CD14-positive monocyte (primary cell): ENCODE results near the gene HADH. TPM values are rescaled to one million over a fixed set of nuclear protein-coding genes. Genes with fewer than 3 reads are reported as not detected.

Source experiments
- DNase-seq, 3 donors: peaks; one replicate each; pipeline ENCODE4 v3.0.0-alpha.2; 2011 to 2022
- H2AFZ ChIP-seq: 2 replicates; pipeline ENCODE4 v1.6.0; 2012; ENCODE audit warnings: mild to moderate bottlenecking, low read depth, low read length, inconsistent platforms; ENCODE audit not compliant: insufficient read depth, poor library complexity, severe bottlenecking
- H3K27ac ChIP-seq, 2 donors: 1 replicate in 1 of 2; 2 replicates in 1 of 2; pipeline ENCODE4 v1.5.1; 2012 to 2013; ENCODE audit warnings: low read length in 2 of 2, control low read depth in 1 of 2, inconsistent platforms in 1 of 2, low read depth in 1 of 2, mild to moderate bottlenecking in 1 of 2
- H3K27me3 ChIP-seq, 2 donors: one replicate each; pipeline versions ENCODE4 v1.6.0 to v1.6.1; 2011 to 2013; ENCODE audit warnings: low read length in 2 of 2; ENCODE audit not compliant: control insufficient read depth in 2 of 2, insufficient read depth in 2 of 2
- H3K36me3 ChIP-seq, 2 donors: replicated peaks in 1 of 2; 1 replicate in 1 of 2; 2 replicates in 1 of 2; pipeline versions ENCODE4 v1.5.1 to v1.6.1; 2012 to 2013; ENCODE audit warnings: low read length in 2 of 2, control low read depth in 1 of 2, inconsistent platforms in 1 of 2, mild to moderate bottlenecking in 1 of 2; ENCODE audit not compliant: insufficient read depth in 2 of 2, control insufficient read depth in 1 of 2
- H3K4me1 ChIP-seq, 2 donors: 1 replicate in 1 of 2; 2 replicates in 1 of 2; pipeline versions ENCODE4 v1.5.1 to v1.6.1; 2012 to 2013; ENCODE audit warnings: low read length in 2 of 2, control low read depth in 1 of 2, inconsistent platforms in 1 of 2, mild to moderate bottlenecking in 1 of 2, moderate library complexity in 1 of 2; ENCODE audit not compliant: insufficient read depth in 2 of 2, control insufficient read depth in 1 of 2
- H3K4me2 ChIP-seq: replicated peaks from 2 replicates; pipeline ENCODE3; 2012; ENCODE audit warnings: low read length, moderate library complexity, mild to moderate bottlenecking; ENCODE audit not compliant: poor library complexity, severe bottlenecking; ENCODE audit errors: extremely low read depth
- H3K4me3 ChIP-seq, 3 experiments: fragments of 200-600 bp in 1 of 3; sonication (generic) in 1 of 3; replicated peaks in 1 of 3; 1 replicate in 2 of 3; 2 replicates in 1 of 3; pipeline ENCODE4 v1.5.1; 2011 to 2013; ENCODE audit warnings: low read length in 3 of 3, mild to moderate bottlenecking in 3 of 3, control low read depth in 2 of 3, low read depth in 2 of 3, inconsistent platforms in 1 of 3, moderate library complexity in 1 of 3
- H3K79me2 ChIP-seq: 2 replicates; pipeline ENCODE4 v1.6.0; 2012; ENCODE audit warnings: mild to moderate bottlenecking, control low read depth, inconsistent platforms, low read length, moderate library complexity; ENCODE audit not compliant: insufficient read depth
- H3K9ac ChIP-seq: 2 replicates; pipeline ENCODE4 v1.6.0; 2017; ENCODE audit warnings: low read length, mild to moderate bottlenecking; ENCODE audit not compliant: insufficient read depth, poor library complexity, severe bottlenecking
- H3K9me3 ChIP-seq, 2 donors: replicated peaks in 1 of 2; 1 replicate in 1 of 2; 2 replicates in 1 of 2; pipeline versions ENCODE4 v1.5.1 to v1.6.1; 2012 to 2013; ENCODE audit warnings: low read length in 2 of 2, control low read depth in 1 of 2; ENCODE audit not compliant: control insufficient read depth in 1 of 2, insufficient read depth in 1 of 2
- H4K20me1 ChIP-seq: 2 replicates; pipeline ENCODE4 v1.6.0; 2012; ENCODE audit warnings: mild to moderate bottlenecking, low read length, control low read depth, moderate library complexity; ENCODE audit not compliant: insufficient read depth
- H3K27ac Mint-ChIP-seq, 7 donors: one replicate each; pipeline ENCODE4 v1.8.0; 2020; ENCODE audit warnings: mild to moderate bottlenecking in 7 of 7, mixed read lengths in 7 of 7, moderate library complexity in 6 of 7, inconsistent platforms in 2 of 7
- H3K27me3 Mint-ChIP-seq, 3 donors: one replicate each; pipeline ENCODE4 v1.8.0; 2021 to 2022; ENCODE audit warnings: low read depth in 3 of 3, mild to moderate bottlenecking in 3 of 3, mixed read lengths in 3 of 3, moderate library complexity in 3 of 3, inconsistent platforms in 1 of 3
- H3K36me3 Mint-ChIP-seq, 2 donors: one replicate each; pipeline ENCODE4 v1.8.0; 2020; ENCODE audit warnings: mixed read lengths in 2 of 2, inconsistent platforms in 1 of 2, mild to moderate bottlenecking in 1 of 2
- H3K4me1 Mint-ChIP-seq: one replicate; pipeline ENCODE4 v1.8.0; 2020; ENCODE audit warnings: mild to moderate bottlenecking, mixed read lengths
- H3K4me3 Mint-ChIP-seq, 2 donors: one replicate each; pipeline ENCODE4 v1.8.0; 2020; ENCODE audit warnings: mild to moderate bottlenecking in 2 of 2, mixed read lengths in 2 of 2, moderate library complexity in 1 of 2
- H3K9me3 Mint-ChIP-seq, 7 donors: one replicate each; pipeline ENCODE4 v1.8.0; 2020 to 2022; ENCODE audit warnings: mixed read lengths in 7 of 7, mild to moderate bottlenecking in 6 of 7, moderate library complexity in 6 of 7, inconsistent platforms in 2 of 7
- CTCF ChIP-seq: fragments of 200-600 bp; IDR thresholded peaks from one replicate; pipeline ENCODE4 v1.8.0; 2022; ENCODE audit warnings: antibody characterized with exemption, mild to moderate bottlenecking
- WGBS: methylation state at CpG from one replicate; pipeline ENCODE4 v1.1.5; 2013; ENCODE audit warnings: missing lambda C conversion rate; ENCODE audit not compliant: insufficient coverage; 5-methylcytosine and 5-hydroxymethylcytosine counted together
- intact Hi-C, 2 donors: fragments of 100-400 bp; cut with micrococcal nuclease; formaldehyde crosslinking; loops; one replicate each; pipeline versions ENCODE4 v1.15.0 to v1.15.1; 2023
- polyA plus RNA-seq, 3 donors: library from polyadenylated mRNA; depleted of rRNA in 1 of 3; unstranded in 2 of 3; stranded (reverse) in 1 of 3; fragments of 300-500 nt in 2 of 3; fragments of >200 nt in 1 of 3; fragmentation: Illumina TruSeq in 2 of 3; gene quantifications; 1 replicate in 2 of 3; 2 replicates in 1 of 3; pipeline ENCODE4 v1.2.3, GENCODE V29; 2012 to 2021

The HADH gene
- polyA plus RNA-seq, 3 donors: 8.4 to 19.4 (median 19.4) TPM

DNA sequence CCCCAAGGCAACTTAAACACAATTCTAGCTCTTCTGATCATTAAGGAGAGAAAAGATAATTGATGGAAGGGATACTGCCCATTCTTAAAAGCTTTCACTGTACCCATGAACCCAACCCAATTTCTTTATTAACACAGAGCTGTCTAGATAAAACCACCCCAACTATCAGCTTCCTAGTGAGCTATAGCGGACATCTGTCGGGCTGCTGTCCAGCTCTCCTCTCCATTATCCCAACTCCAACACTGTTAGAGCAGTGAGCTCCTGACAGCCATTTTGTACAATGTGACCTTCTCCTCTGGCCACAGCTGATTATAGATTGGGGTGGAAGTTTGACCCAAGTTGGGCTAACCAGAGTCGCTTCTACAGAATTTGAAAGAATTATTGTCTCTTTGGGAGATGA lies 66.1 kb downstream of the HADH start:
- Mint-ChIP-seq H3K9me3 (peaks cover 0 to 4% (median 0%) of the 10 kb centered on the region in 7 donors), H3K36me3 (no peaks in the 10 kb centered on the region), H3K27me3 (peaks cover 0 to 13% (median 4%) of the 10 kb centered on the region in 3 donors), H3K4me1 (no peaks in the 10 kb centered on the region), H3K4me3 (no peak overlapping the region), H3K27ac (no peak overlapping the region)
- WGBS: no CpG with 5 or more reads among the region's 3 CpGs
- Histone ChIP-seq H3K9ac (no peak overlapping the region), H3K9me3 (no peaks in the 10 kb centered on the region), H3K4me3 (no peak overlapping the region), H4K20me1 (no peaks in the 10 kb centered on the region), H3K36me3 (no peaks in the 10 kb centered on the region), H3K27ac (no peak overlapping the region), H2AFZ (no peak overlapping the region), H3K79me2 (no peaks in the 10 kb centered on the region), H3K27me3 (no peaks in the 10 kb centered on the region), H3K4me1 (no peaks in the 10 kb centered on the region), H3K4me2 (no peak overlapping the region)
- TF ChIP-seq CTCF: no peak
- DNase-seq: no peak
- intact Hi-C loops: no loop called here

- H3K9me3 ChIP-seq: no peaks in the 10 kb centered on the region
- H4K20me1 ChIP-seq: no peaks in the 10 kb centered on the region
- no peaks in the 10 kb centered on the region for H3K4me1 ChIP-seq
- no peaks in the 10 kb centered on the region for H3K36me3 Mint-ChIP-seq
- H3K79me2 ChIP-seq: no peaks in the 10 kb centered on the region
- no peaks in the 10 kb centered on the region for H3K27me3 ChIP-seq
- no peak overlapping the region for H3K27ac ChIP-seq
- H3K4me2 ChIP-seq: no peak overlapping the region
- TF ChIP-seq CTCF: no peak
- H2AFZ ChIP-seq: no peak overlapping the region
- H3K27ac Mint-ChIP-seq: no peak overlapping the region
- peaks cover 0 to 2% (median 0%) of the 10 kb centered on the region in 7 donors for H3K9me3 Mint-ChIP-seq
- H3K4me3 Mint-ChIP-seq: no peak overlapping the region
- H3K36me3 ChIP-seq: no peaks in the 10 kb centered on the region
- no peak overlapping the region for H3K9ac ChIP-seq
- WGBS: 76% methylated on average over 5 of the region's 6 CpGs
- H3K27me3 Mint-ChIP-seq: peaks cover 0 to 15% (median 4%) of the 10 kb centered on the region in 3 donors
- H3K4me1 Mint-ChIP-seq: no peaks in the 10 kb centered on the region
- intact Hi-C loops: no loop called here
- no peak for DNase-seq
- H3K4me3 ChIP-seq: no peak overlapping the region
Measured at GRCh38 chr4:108056418-108056817, 66.7 kb downstream of the HADH start.
